ENCODE data around the gene TMEM154.

TMEM154 gene

GRCh38 chr4:152629908-152630307 is 49.9 kb downstream of the TMEM154 start:
- Histone ChIP-seq H4K20me1 (no peaks in the 10 kb centered on the region), H3K36me3 (peaks cover 0 to 3% (median 0%) of the 10 kb centered on the region in 11 experiments; a peak in 1 of 22 replicates), H3K4me1 (peaks cover 0 to 8% (median 0%) of the 10 kb centered on the region in 10 experiments; a peak in 3 of 20 replicates), H3K9ac (no peak overlapping the region), H3K27ac (no peak overlapping the region), H3K27me3 (no peaks in the 10 kb centered on the region), H3K9me3 (replicated peaks in 1 of 11) (0 out of 22 replicates have a peak, but pooled peaks cover 0 to 4% (median 0%) of the 10 kb centered on the region in 11 experiments), H3K4me3 (no peak overlapping the region), H3K4me2 (no peak overlapping the region)
- TF ChIP-seq Cebpa-rat (IDR thresholded peaks at IDR 0.05): no peak

GRCh38 chr4:152628128-152628527 is 51.7 kb downstream of the TMEM154 start:
- Histone ChIP-seq H3K4me2 (no peak overlapping the region), H3K9me3 (replicated peaks in 1 of 11) (0 out of 22 replicates have a peak, but pooled peaks cover 0 to 4% (median 0%) of the 10 kb centered on the region in 11 experiments), H3K27ac (no peak overlapping the region), H4K20me1 (no peaks in the 10 kb centered on the region), H3K4me1 (no peaks in the 10 kb centered on the region), H3K4me3 (no peak overlapping the region), H3K36me3 (peaks cover 0 to 3% (median 0%) of the 10 kb centered on the region in 11 experiments; a peak in 1 of 22 replicates), H3K27me3 (no peaks in the 10 kb centered on the region), H3K9ac (no peak overlapping the region)
- TF ChIP-seq Cebpa-rat (IDR thresholded peaks at IDR 0.05): no peak

GRCh38 chr4:152626790-152627189 is 53.0 kb downstream of the TMEM154 start:
- Histone ChIP-seq H3K27ac (no peak overlapping the region), H3K4me3 (no peak overlapping the region), H3K4me1 (no peaks in the 10 kb centered on the region), H3K4me2 (peak overlapping the region in 1 of 11 experiments; percentile 3; a peak in 2 of 22 replicates), H3K9ac (no peak overlapping the region), H3K27me3 (no peaks in the 10 kb centered on the region), H4K20me1 (no peaks in the 10 kb centered on the region), H3K9me3 (replicated peaks in 1 of 11) (0 out of 22 replicates have a peak, but pooled peaks cover 0 to 4% (median 0%) of the 10 kb centered on the region in 11 experiments), H3K36me3 (peaks cover 0 to 3% (median 0%) of the 10 kb centered on the region in 11 experiments; a peak in 1 of 22 replicates)
- TF ChIP-seq Cebpa-rat (IDR thresholded peaks at IDR 0.05): no peak

- no peaks in the 10 kb centered on the region for H3K36me3 ChIP-seq
- no peaks in the 10 kb centered on the region for H3K4me1 ChIP-seq
- H3K27ac ChIP-seq: no peak overlapping the region
- no peak for TF ChIP-seq Cebpa-rat (IDR thresholded peaks at IDR 0.05)
- H3K9ac ChIP-seq: no peak overlapping the region
- no peak overlapping the region for H3K4me2 ChIP-seq
- H4K20me1 ChIP-seq: no peaks in the 10 kb centered on the region
- no peak overlapping the region for H3K4me3 ChIP-seq
- H3K9me3 ChIP-seq (replicated peaks in 1 of 11): no peaks in the 10 kb centered on the region
- no peaks in the 10 kb centered on the region for H3K27me3 ChIP-seq
Observed at GRCh38 chr4:152620915-152621314, 58.9 kb downstream of the TMEM154 start.

GRCh38 chr4:152620218-152620617 is 59.6 kb downstream of the TMEM154 start:
- Histone ChIP-seq H3K4me3 (no peak overlapping the region), H3K4me2 (no peak overlapping the region), H4K20me1 (no peaks in the 10 kb centered on the region), H3K27ac (no peak overlapping the region), H3K27me3 (no peaks in the 10 kb centered on the region), H3K9me3 (replicated peaks in 1 of 11) (no peaks in the 10 kb centered on the region), H3K36me3 (no peaks in the 10 kb centered on the region), H3K4me1 (peaks cover 0 to 5% (median 2%) of the 10 kb centered on the region in 10 experiments; a peak in 5 of 20 replicates), H3K9ac (no peak overlapping the region)
- no peak for TF ChIP-seq Cebpa-rat (IDR thresholded peaks at IDR 0.05)

GRCh38 chr4:152619556-152619955 is 60.2 kb downstream of the TMEM154 start:
- no peaks in the 10 kb centered on the region for H4K20me1 ChIP-seq
- no peak overlapping the region for H3K4me2 ChIP-seq
- TF ChIP-seq Cebpa-rat (IDR thresholded peaks at IDR 0.05): no peak
- H3K36me3 ChIP-seq: no peaks in the 10 kb centered on the region
- H3K4me1 ChIP-seq: peaks cover 0 to 5% (median 2%) of the 10 kb centered on the region in 10 experiments; a peak in 5 of 20 replicates
- no peak overlapping the region for H3K9ac ChIP-seq
- H3K9me3 ChIP-seq (replicated peaks in 1 of 11): no peaks in the 10 kb centered on the region
- no peak overlapping the region for H3K27ac ChIP-seq
- no peaks in the 10 kb centered on the region for H3K27me3 ChIP-seq
- H3K4me3 ChIP-seq: no peak overlapping the region

GRCh38 chr4:152618971-152619370 is 60.8 kb downstream of the TMEM154 start:
- Histone ChIP-seq H3K27me3 (no peaks in the 10 kb centered on the region), H3K9ac (no peak overlapping the region), H3K4me1 (peaks cover 0 to 5% (median 2%) of the 10 kb centered on the region in 10 experiments; a peak in 5 of 20 replicates)

GRCh38 chr4:152616804-152617203 is 63.0 kb downstream of the TMEM154 start:
- no peaks in the 10 kb centered on the region for H3K36me3 ChIP-seq
- H3K9me3 ChIP-seq (replicated peaks in 1 of 11): no peaks in the 10 kb centered on the region
- peaks cover 0 to 5% (median 2%) of the 10 kb centered on the region in 10 experiments; a peak in 5 of 20 replicates for H3K4me1 ChIP-seq
- TF ChIP-seq Cebpa-rat (IDR thresholded peaks at IDR 0.05): no peak
- H3K27me3 ChIP-seq: no peaks in the 10 kb centered on the region
- H3K9ac ChIP-seq: no peak overlapping the region
- H3K4me3 ChIP-seq: no peak overlapping the region
- no peaks in the 10 kb centered on the region for H4K20me1 ChIP-seq
- H3K27ac ChIP-seq: no peak overlapping the region
- H3K4me2 ChIP-seq: no peak overlapping the region

More at GRCh38 chr4:152618971-152619370, 60.8 kb downstream of the TMEM154 start:
- Histone ChIP-seq H3K4me3 (no peak overlapping the region), H3K9me3 (replicated peaks in 1 of 11) (no peaks in the 10 kb centered on the region), H3K36me3 (no peaks in the 10 kb centered on the region), H3K27ac (no peak overlapping the region), H4K20me1 (no peaks in the 10 kb centered on the region), H3K4me2 (no peak overlapping the region)
- TF ChIP-seq Cebpa-rat (IDR thresholded peaks at IDR 0.05): no peak

- Histone ChIP-seq H3K9ac (no peak overlapping the region), H3K4me3 (no peak overlapping the region), H3K36me3 (no peaks in the 10 kb centered on the region), H3K27ac (no peak overlapping the region), H3K27me3 (no peaks in the 10 kb centered on the region), H4K20me1 (no peaks in the 10 kb centered on the region), H3K9me3 (replicated peaks in 1 of 11) (no peaks in the 10 kb centered on the region), H3K4me2 (no peak overlapping the region), H3K4me1 (peaks cover 0 to 15% (median 6%) of the 10 kb centered on the region in 10 experiments; a peak in 7 of 20 replicates)
- no peak for TF ChIP-seq Cebpa-rat (IDR thresholded peaks at IDR 0.05)
Observed at GRCh38 chr4:152613841-152614721, 65.7 kb downstream of the TMEM154 start.

All from BLaER1 treated with 17β-estradiol and CSF1 and Interleukin-3, amounts not matched to agents 10 nM and 100 nM (cell line).